ENCODE results near the gene DIP2C. TPM values are rescaled to one million over a fixed set of nuclear protein-coding genes. Genes with fewer than 3 reads are reported as not detected.
A peak's percentile ranks its signal among the peaks of the same experiment; 100 is the strongest.

DIP2C gene
- total RNA-seq, 2 donors from 2014 or later: 9.6 to 11.9 TPM

GRCh38 chr10:366186-366585, 323.3 kb downstream of the DIP2C start:
- Histone ChIP-seq H3K4me1 (no peaks in the 10 kb centered on the region), H3K9me3 (no peaks in the 10 kb centered on the region), H3K27ac (no peak overlapping the region), H3K27me3 (no peaks in the 10 kb centered on the region), H3K4me3 (no peak overlapping the region), H3K36me3 (replicated peaks in 1 of 2; ENCODE audit: insufficient read depth in 1 of 2, low read depth in 2 of 2) (peaks cover 0 to 17% of the 10 kb centered on the region in 2 donors)
- ATAC-seq (no peak), DNase-seq (no peak)
- intact Hi-C loops (cut with DNase I): no loop called here
- 91 to 94% methylated on average over 12 of the region's 12 CpGs for WGBS, 2 donors
- TF ChIP-seq POLR2A (IDR thresholded peaks at IDR 0.05): no peak
- TF ChIP-seq CTCF (IDR thresholded peaks at IDR 0.05): no peak

- Histone ChIP-seq H3K36me3 (replicated peaks in 1 of 2; ENCODE audit: insufficient read depth in 1 of 2, low read depth in 2 of 2) (peaks cover 0 to 16% of the 10 kb centered on the region in 2 donors), H3K4me3 (no peak overlapping the region), H3K4me1 (no peaks in the 10 kb centered on the region), H3K27ac (no peak overlapping the region), H3K9me3 (no peaks in the 10 kb centered on the region), H3K27me3 (no peaks in the 10 kb centered on the region)
- 92 to 93% methylated on average over 24 of the region's 24 CpGs for WGBS, 2 donors
- no peak for ATAC-seq
- TF ChIP-seq CTCF (IDR thresholded peaks at IDR 0.05) (no peak), POLR2A (IDR thresholded peaks at IDR 0.05) (no peak)
- intact Hi-C loops (cut with DNase I): no loop called here
- DNase-seq: no peak
Measured at GRCh38 chr10:364267-364775, 325.1 kb downstream of the DIP2C start.

- 95 to 96% methylated on average over 22 to 24 of the region's 24 CpGs for WGBS, 2 donors
- H3K36me3 ChIP-seq (replicated peaks in 1 of 2; ENCODE audit: insufficient read depth in 1 of 2, low read depth in 2 of 2): peaks cover 0 to 8% of the 10 kb centered on the region in 2 donors
- DNase-seq: no peak
Measured at GRCh38 chr10:363152-363551, 326.3 kb downstream of the DIP2C start.

GRCh38 chr10:361203-362081, 328.0 kb downstream of the DIP2C start:
- no peak overlapping the region for H3K4me3 ChIP-seq
- 57 to 84% methylated on average over 23 of the region's 23 CpGs for WGBS, 2 donors
- TF ChIP-seq CTCF (IDR thresholded peaks at IDR 0.05) (no peak), POLR2A (IDR thresholded peaks at IDR 0.05) (no peak)
- intact Hi-C loops (cut with DNase I): no loop called here
- H3K27ac ChIP-seq: peak overlapping the region in 1 of 4 donors; percentile 17
- peaks cover 0 to 10% of the 10 kb centered on the region in 2 donors for H3K36me3 ChIP-seq (replicated peaks in 1 of 2; ENCODE audit: insufficient read depth in 1 of 2, low read depth in 2 of 2)
- H3K27me3 ChIP-seq: no peaks in the 10 kb centered on the region
- DNase-seq: peak in 2 of 4 donors; percentile 33 to 42
- H3K9me3 ChIP-seq: no peaks in the 10 kb centered on the region
- H3K4me1 ChIP-seq: no peaks in the 10 kb centered on the region
- no peak for ATAC-seq

More at GRCh38 chr10:363152-363551, 326.3 kb downstream of the DIP2C start:
- TF ChIP-seq POLR2A (IDR thresholded peaks at IDR 0.05) (no peak), CTCF (IDR thresholded peaks at IDR 0.05) (no peak)
- H3K27ac ChIP-seq: no peak overlapping the region
- no peaks in the 10 kb centered on the region for H3K27me3 ChIP-seq
- no peaks in the 10 kb centered on the region for H3K9me3 ChIP-seq
- no peaks in the 10 kb centered on the region for H3K4me1 ChIP-seq
- intact Hi-C loops (cut with DNase I): no loop called here
- no peak overlapping the region for H3K4me3 ChIP-seq
- ATAC-seq: no peak
